Measurements from ENCODE around the gene CLCC1. TPM values are rescaled to one million over a fixed set of nuclear protein-coding genes. Genes with fewer than 3 reads are reported as not detected.
"Not testable (repeated sequence)": the region's sequence is repeated elsewhere in the genome, so short reads cannot be mapped to it uniquely, and the experiment has no call there.

The CLCC1 gene
- total RNA-seq (2021; fragmentation: NEBNext Ultra II Directional; extraction: Animal tissue kit (Norgen Biotek cat#: 25700)) = 10 to 100 TPM; 35.4 to 41.2 (median 38.7) TPM
- long read RNA-seq, full-length matches to known transcripts = 16 of 49 reads
- long read RNA-seq, partial matches to known transcripts = 12 of 49 reads
- long read RNA-seq, other reads (novel, unspliced or antisense) = 21 of 49 reads

- H3K27ac Mint-ChIP-seq = peak within 1 kb of the TSS; percentile 94
- DNase-seq = peak; percentile 89
Measured at GRCh38 chr1:108963052-108963686, at the start of gene CLCC1. Gene CLCC1 (minus strand): TSS chr1:108963484. CDS start chr1:108950437, 13,047 bp downstream.

GRCh38 chr1:109011335-109011734, 48.1 kb upstream of the CLCC1 start:
- Mint-ChIP-seq H3K9me3 (no peaks in the 10 kb centered on the region), H3K4me3 (no peak overlapping the region), H3K36me3 (ENCODE audit: low read depth) (peaks cover 3% of the 10 kb centered on the region; the same call in 1 of the 2 replicates), H3K27me3 (ENCODE audit: insufficient read depth) (no peaks in the 10 kb centered on the region), H3K4me1 (ENCODE audit: low read depth) (no peaks in the 10 kb centered on the region), H3K27ac (no peak overlapping the region)
- DNase-seq = no peak
- no peak for TF ChIP-seq CTCF (IDR thresholded peaks at IDR 0.05)

More at GRCh38 chr1:108963052-108963686, at the start of gene CLCC1:
- H3K27me3 Mint-ChIP-seq (ENCODE audit: insufficient read depth) = no peaks in the 10 kb centered on the region; the same call in 1 of the 2 replicates
- no peaks in the 10 kb centered on the region for H3K9me3 Mint-ChIP-seq
- peaks cover 15% of the 10 kb centered on the region for H3K36me3 Mint-ChIP-seq (ENCODE audit: low read depth)
- peaks cover 19% of the 10 kb centered on the region for H3K4me1 Mint-ChIP-seq (ENCODE audit: low read depth)
- H3K4me3 Mint-ChIP-seq = peak within 1 kb of the TSS; percentile 91
- no peak for TF ChIP-seq CTCF (IDR thresholded peaks at IDR 0.05)

- H3K36me3 Mint-ChIP-seq (ENCODE audit: low read depth) = peaks cover 38% of the 10 kb centered on the region
- H3K4me1 Mint-ChIP-seq (ENCODE audit: low read depth); DNase-seq; H3K27me3 Mint-ChIP-seq (ENCODE audit: insufficient read depth); H3K27ac Mint-ChIP-seq; H3K4me3 Mint-ChIP-seq: not testable (repeated sequence)
- peaks cover 15% of the 10 kb centered on the region for H3K9me3 Mint-ChIP-seq
Measured at GRCh38 chr1:108996622-108997021, 33.3 kb upstream of the CLCC1 start.

- no peaks in the 10 kb centered on the region for H3K4me1 Mint-ChIP-seq (ENCODE audit: low read depth)
- no peak overlapping the region for H3K27ac Mint-ChIP-seq
- H3K4me3 Mint-ChIP-seq = no peak overlapping the region
- no peak for TF ChIP-seq CTCF (IDR thresholded peaks at IDR 0.05)
- H3K27me3 Mint-ChIP-seq (ENCODE audit: insufficient read depth) = no peaks in the 10 kb centered on the region
- 0 out of 2 replicates have a peak, but pooled peaks cover 7% of the 10 kb centered on the region for H3K36me3 Mint-ChIP-seq (ENCODE audit: low read depth)
- H3K9me3 Mint-ChIP-seq = no peaks in the 10 kb centered on the region
- DNase-seq = no peak
Measured at GRCh38 chr1:108983114-108983513, 19.8 kb upstream of the CLCC1 start.

- H3K9me3 Mint-ChIP-seq = no peaks in the 10 kb centered on the region
- DNase-seq = no peak
- no peak overlapping the region for H3K4me3 Mint-ChIP-seq
- H3K27ac Mint-ChIP-seq = no peak overlapping the region
- no peaks in the 10 kb centered on the region for H3K4me1 Mint-ChIP-seq (ENCODE audit: low read depth)
- TF ChIP-seq CTCF (IDR thresholded peaks at IDR 0.05) = no peak
- H3K36me3 Mint-ChIP-seq (ENCODE audit: low read depth) = peaks cover 24% of the 10 kb centered on the region
- no peaks in the 10 kb centered on the region for H3K27me3 Mint-ChIP-seq (ENCODE audit: insufficient read depth)
Measured at GRCh38 chr1:108976658-108977057, 13.4 kb upstream of the CLCC1 start.

GRCh38 chr1:108972951-108973350, 9.7 kb upstream of the CLCC1 start:
- no peaks in the 10 kb centered on the region for H3K4me1 Mint-ChIP-seq (ENCODE audit: low read depth)
- H3K9me3 Mint-ChIP-seq = no peaks in the 10 kb centered on the region
- DNase-seq = no peak
- H3K27me3 Mint-ChIP-seq (ENCODE audit: insufficient read depth) = no peaks in the 10 kb centered on the region
- no peak overlapping the region for H3K27ac Mint-ChIP-seq
- no peak for TF ChIP-seq CTCF (IDR thresholded peaks at IDR 0.05)
- H3K36me3 Mint-ChIP-seq (ENCODE audit: low read depth) = peaks cover 35% of the 10 kb centered on the region
- H3K4me3 Mint-ChIP-seq = no peak overlapping the region
